ENCODE data around the gene NEU3.
"Not testable (repeated sequence)": the region's sequence is repeated elsewhere in the genome, so short reads cannot be mapped to it uniquely, and the experiment has no call there.

The NEU3 gene
- total RNA-seq = 28.4 to 40.9 (median 28.7) reads per million in 3 experiments

- DNase-seq = peak; percentile 73
These were observed at the start of gene NEU3 for GRCh38 chr11:74988541-74989259. Gene NEU3 (plus strand): TSS chr11:74988933. CDS start chr11:74989061, 128 bp downstream.

GRCh38 chr11:74941492-74941891 lies 47.2 kb upstream of the NEU3 start:
- no peak for DNase-seq

- no peak for DNase-seq
These were observed 46.5 kb upstream of the NEU3 start for GRCh38 chr11:74942073-74942759.

GRCh38 chr11:74948546-74948897 lies 40.2 kb upstream of the NEU3 start:
- DNase-seq = no peak

- peak; percentile 98 for DNase-seq
These were observed 39.6 kb upstream of the NEU3 start, which contains the start of the genes SPCS2 and XRRA1 for GRCh38 chr11:74948898-74949752. Gene SPCS2 (plus strand): TSS chr11:74949266. CDS start chr11:74949286, 20 bp downstream. Gene XRRA1 (minus strand): TSS chr11:74949091. CDS start chr11:74940878, 8,213 bp downstream.

- no peak for DNase-seq
These were observed 39.0 kb upstream of the NEU3 start for GRCh38 chr11:74949753-74950137.

GRCh38 chr11:74950374-74950969 lies 38.3 kb upstream of the NEU3 start:
- DNase-seq = no peak

GRCh38 chr11:74951226-74951625 lies 37.5 kb upstream of the NEU3 start:
- DNase-seq = no peak

GRCh38 chr11:74952752-74953151 lies 36.0 kb upstream of the NEU3 start:
- no peak for DNase-seq

- DNase-seq = no peak
These were observed 35.3 kb upstream of the NEU3 start for GRCh38 chr11:74953451-74953850.

- DNase-seq = no peak
These were observed 34.5 kb upstream of the NEU3 start for GRCh38 chr11:74954199-74954598.

- no peak for DNase-seq
These were observed 32.2 kb upstream of the NEU3 start for GRCh38 chr11:74956397-74957015.

GRCh38 chr11:74957937-74958629 lies 30.6 kb upstream of the NEU3 start:
- no peak for DNase-seq

GRCh38 chr11:74960128-74960527 lies 28.6 kb upstream of the NEU3 start:
- DNase-seq = not testable (repeated sequence)

- DNase-seq = no peak
These were observed 22.1 kb upstream of the NEU3 start for GRCh38 chr11:74966651-74967050.

- DNase-seq = no peak
These were observed 17.8 kb upstream of the NEU3 start for GRCh38 chr11:74970852-74971395.

- no peak for DNase-seq
These were observed 17.3 kb upstream of the NEU3 start for GRCh38 chr11:74971424-74971823.

- DNase-seq = no peak
These were observed 10.7 kb upstream of the NEU3 start for GRCh38 chr11:74978041-74978440.

- no peak for DNase-seq
These were observed 8.1 kb upstream of the NEU3 start for GRCh38 chr11:74980634-74981033.

GRCh38 chr11:74981888-74982287 lies 6.8 kb upstream of the NEU3 start:
- DNase-seq = no peak

GRCh38 chr11:74984070-74984469 lies 4.7 kb upstream of the NEU3 start:
- no peak for DNase-seq
